AG09309 (cell line): ENCODE data around the gene ERVH48-1.
"Not testable (repeated sequence)": the region's sequence is repeated elsewhere in the genome, so short reads cannot be mapped to it uniquely, and the experiment has no call there.

Source experiments
- DNase-seq: peaks from one replicate; pipeline ENCODE4 v3.0.0-alpha.2; 2010; ENCODE audit warnings: low read depth
- H3K4me3 ChIP-seq: 2 replicates; pipeline ENCODE4 v1.5.1; 2011; ENCODE audit warnings: mild to moderate bottlenecking, low read depth, low read length, moderate library complexity; ENCODE audit not compliant: control insufficient read depth
- TF ChIP-seq, protein P1 (sequence below): IDR thresholded peaks from 2 replicates; pipeline ENCODE4 v1.5.1; 2011; ENCODE audit warnings: mild to moderate bottlenecking, low read depth, low read length, inconsistent platforms; ENCODE audit not compliant: insufficient read depth, control insufficient read depth; ENCODE audit errors: missing control alignments

ERVH48-1 gene

DNA sequence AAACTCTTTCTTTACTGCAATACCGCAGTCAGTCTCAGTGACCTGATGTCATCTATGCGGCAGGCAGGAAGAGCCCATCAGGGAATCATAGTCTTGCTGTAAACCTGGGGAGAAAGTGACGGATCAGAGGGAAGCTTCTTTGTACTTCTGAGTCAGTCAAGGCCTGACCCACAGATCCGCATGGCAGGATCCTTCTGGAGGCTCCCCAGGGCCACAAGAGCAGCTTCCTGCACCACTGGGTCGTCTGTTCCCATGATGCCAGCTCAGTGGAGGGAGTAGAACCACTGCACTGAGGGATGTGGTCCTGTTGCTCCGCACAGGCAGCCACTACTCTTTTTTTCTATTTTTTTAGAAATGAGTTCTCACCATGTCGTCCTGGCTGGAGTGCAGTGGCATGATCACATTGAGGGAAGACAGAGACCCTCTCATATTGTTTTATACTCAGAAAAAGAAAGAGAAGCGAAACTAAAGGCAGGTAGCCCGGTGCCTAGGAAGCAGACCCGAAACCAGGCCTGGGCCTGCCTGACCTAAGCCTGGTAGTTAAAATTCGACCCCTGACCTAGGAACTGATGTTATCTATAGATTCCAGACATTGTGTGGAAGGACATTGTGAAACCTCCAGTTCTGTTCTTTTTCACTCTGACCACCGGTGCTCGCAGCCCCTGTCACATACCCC is 6.3 kb upstream of the ERVH48-1 start:
- H3K4me3 ChIP-seq, result no peak overlapping the region
- no peak for DNase-seq
- TF ChIP-seq, protein P1, sequence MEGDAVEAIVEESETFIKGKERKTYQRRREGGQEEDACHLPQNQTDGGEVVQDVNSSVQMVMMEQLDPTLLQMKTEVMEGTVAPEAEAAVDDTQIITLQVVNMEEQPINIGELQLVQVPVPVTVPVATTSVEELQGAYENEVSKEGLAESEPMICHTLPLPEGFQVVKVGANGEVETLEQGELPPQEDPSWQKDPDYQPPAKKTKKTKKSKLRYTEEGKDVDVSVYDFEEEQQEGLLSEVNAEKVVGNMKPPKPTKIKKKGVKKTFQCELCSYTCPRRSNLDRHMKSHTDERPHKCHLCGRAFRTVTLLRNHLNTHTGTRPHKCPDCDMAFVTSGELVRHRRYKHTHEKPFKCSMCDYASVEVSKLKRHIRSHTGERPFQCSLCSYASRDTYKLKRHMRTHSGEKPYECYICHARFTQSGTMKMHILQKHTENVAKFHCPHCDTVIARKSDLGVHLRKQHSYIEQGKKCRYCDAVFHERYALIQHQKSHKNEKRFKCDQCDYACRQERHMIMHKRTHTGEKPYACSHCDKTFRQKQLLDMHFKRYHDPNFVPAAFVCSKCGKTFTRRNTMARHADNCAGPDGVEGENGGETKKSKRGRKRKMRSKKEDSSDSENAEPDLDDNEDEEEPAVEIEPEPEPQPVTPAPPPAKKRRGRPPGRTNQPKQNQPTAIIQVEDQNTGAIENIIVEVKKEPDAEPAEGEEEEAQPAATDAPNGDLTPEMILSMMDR, result no peak

DNA sequence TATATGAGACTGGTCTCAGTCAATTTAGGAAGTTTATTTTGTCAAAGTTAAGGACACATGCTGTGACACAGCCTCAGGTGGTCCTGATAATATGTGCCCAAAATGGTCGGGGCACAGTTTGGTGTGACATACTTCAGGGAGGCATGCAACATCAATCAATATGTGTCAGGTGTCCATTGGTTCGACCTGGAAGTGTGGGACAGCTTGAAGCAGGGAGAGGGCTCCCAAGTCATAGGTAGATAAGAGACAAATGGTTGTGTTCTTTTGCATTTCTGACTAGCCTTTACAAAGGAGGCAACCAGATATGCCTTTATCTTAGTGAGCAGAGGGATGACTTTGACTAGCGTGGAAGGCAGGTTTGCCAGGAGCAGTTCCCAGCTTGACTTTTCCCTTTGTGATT is 4.5 kb upstream of the ERVH48-1 start:
- DNase-seq, result no peak
- no peak overlapping the region for H3K4me3 ChIP-seq
- TF ChIP-seq, protein P1, result no peak

DNA sequence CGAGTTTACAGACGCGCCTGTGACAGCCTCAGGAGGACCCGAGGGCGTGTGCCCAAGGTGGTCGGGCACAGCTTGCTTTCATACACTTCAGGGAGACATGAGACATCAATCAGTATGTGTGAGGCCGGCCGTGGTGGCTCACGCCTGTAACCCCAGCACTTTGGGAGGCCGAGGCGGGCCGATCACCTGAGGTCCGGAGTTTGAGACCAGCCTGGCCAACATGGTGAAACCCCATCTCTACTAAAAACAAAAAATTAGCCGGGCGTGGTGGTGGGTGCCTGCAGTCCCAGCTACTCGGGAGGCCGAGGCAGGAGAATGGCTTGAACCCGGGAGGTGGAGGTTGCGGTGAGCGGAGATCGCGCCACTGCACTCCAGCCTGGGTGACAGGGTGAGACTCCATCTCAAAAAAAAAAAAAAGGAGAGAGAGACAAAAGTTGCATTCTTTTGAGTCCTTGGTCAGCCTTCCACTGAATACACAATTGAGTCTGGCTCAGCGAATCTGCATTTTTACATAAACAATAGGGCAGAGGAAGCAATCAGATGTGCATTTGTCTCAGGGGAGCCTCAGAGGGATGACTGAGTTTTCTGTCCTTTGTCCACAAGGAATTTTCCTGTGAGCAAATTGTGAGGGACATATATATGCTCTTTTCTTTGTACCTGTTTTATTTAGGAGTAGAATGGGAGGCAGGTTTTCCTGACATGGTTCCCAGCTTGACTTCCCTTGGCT is 2.2 kb upstream of the ERVH48-1 start:
- not testable (repeated sequence) for H3K4me3 ChIP-seq, DNase-seq

DNA sequence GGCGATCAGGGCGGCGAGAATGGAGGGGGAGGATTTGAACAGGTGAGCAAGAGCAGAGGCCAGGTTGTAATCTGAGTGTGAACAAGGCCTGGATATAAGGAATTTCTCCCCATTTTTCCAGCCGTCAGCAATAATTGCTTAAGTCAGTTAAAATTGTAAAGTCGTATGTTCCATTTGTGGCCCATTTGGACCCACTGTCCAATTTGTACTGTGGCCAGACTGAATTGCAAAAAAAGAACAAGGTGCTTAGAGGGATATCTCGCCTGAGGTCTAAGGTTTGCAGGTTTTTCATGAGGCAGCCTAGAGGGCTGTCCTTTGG is 1.0 kb downstream of the ERVH48-1 start:
- TF ChIP-seq, protein P1, result no peak
- no peak overlapping the region for H3K4me3 ChIP-seq
- no peak for DNase-seq

DNA sequence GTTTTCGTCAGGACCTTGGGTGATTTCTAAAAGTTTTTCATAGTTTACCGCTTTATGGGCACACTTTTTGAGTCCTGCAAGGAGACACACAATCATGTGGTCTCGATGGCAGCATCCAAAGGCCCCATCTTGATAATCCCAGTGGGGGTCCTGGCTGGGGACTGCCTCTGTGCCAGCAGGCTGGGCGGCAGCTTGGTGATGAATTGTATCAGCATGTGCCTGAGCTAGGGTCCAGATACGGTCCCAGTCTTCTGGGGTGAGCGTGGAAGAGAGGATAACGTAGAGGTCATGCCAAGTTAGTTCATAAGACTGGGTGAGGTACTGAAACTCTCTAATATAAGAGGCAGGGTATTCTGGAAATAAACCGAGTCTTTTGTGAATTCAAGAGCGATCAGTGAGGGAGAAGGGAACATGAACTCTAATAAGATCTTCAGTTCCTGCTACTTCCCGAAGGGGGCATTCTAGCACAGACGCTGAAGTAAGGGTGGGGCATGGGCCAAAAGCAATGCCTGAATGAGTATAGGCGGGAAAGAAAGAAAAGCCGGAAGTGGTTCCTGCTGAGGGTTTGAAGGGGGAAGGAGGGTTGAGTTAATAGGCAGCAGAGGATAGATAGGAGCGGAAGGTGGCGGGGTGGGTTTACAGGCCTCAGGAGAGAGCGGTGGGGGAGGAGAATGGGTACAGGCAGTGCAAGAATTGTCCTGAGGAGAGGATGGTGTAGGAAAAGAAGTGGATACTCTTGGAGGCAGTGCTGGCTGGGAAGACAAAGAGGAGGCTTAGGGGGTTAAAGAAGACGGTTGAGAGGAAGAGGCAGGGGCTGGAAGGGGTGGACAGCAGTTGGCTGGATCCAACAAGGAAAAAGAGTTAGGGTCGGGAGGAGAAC is 1.6 kb downstream of the ERVH48-1 start:
- H3K4me3 ChIP-seq, result peak overlapping the region; percentile 16
- TF ChIP-seq, protein P1, result peak; percentile 87
- peak; percentile 52 for DNase-seq

DNA sequence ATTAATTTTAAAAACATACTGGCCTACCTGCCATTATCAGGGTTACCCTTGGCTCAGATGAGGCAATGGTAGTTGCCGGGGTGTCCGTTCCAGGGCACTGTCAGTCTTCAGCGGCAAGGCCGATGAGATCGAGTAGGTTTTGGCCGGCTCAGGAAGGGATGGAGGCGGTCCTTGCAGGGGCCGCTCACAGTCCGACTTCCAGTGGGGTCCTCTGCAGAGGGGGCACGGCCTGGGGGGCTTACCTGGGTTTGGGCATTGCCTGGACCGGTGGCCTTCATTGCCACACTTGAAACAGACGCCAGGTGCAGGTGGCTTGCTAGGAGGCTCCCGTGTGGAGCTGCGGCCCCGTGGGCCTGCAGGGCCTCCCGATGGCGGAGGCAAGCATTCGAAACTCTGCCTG is 2.5 kb downstream of the ERVH48-1 start:
- no peak overlapping the region for H3K4me3 ChIP-seq
- TF ChIP-seq, protein P1, result no peak
- no peak for DNase-seq

DNA sequence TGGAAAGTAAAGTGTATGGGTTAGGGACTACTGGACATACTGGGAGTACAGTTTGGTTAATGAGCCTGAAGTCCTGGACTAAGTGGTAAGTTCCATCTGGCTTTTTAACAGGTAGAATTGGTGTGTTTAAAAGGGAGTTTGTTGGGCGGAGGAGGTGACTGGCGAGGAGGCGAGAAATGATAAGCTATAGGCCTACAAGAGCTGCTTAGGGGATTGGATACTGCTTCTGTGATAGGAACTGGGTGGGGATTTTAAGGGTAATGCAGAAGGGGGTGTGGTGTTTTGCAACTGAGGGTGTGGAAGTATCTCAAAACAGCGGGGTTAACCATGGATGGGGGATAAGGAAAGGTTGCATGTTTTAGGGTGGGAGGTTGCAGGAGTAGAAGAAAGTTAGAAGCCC is 3.5 kb downstream of the ERVH48-1 start:
- no peak for DNase-seq
- H3K4me3 ChIP-seq, result no peak overlapping the region
- TF ChIP-seq, protein P1, result no peak
